Loucy (cell line): ENCODE results near the gene MALT1.

Experiments used
- EZH2phosphoT487 ChIP-seq: fragments of 200-600 bp; IDR thresholded peaks from 2 replicates; pipeline ENCODE4 v1.6.1; 2018; ENCODE audit warnings: antibody characterized with exemption, mild to moderate bottlenecking, moderate library complexity, borderline replicate concordance
- TF ChIP-seq, protein P1 (sequence below): fragments of 200-600 bp; sonication (generic); conservative IDR thresholded peaks from 2 replicates; pipeline ENCODE4 v1.5.1; 2014; ENCODE audit warnings: mild to moderate bottlenecking, antibody characterized with exemption, low read length

DNA sequence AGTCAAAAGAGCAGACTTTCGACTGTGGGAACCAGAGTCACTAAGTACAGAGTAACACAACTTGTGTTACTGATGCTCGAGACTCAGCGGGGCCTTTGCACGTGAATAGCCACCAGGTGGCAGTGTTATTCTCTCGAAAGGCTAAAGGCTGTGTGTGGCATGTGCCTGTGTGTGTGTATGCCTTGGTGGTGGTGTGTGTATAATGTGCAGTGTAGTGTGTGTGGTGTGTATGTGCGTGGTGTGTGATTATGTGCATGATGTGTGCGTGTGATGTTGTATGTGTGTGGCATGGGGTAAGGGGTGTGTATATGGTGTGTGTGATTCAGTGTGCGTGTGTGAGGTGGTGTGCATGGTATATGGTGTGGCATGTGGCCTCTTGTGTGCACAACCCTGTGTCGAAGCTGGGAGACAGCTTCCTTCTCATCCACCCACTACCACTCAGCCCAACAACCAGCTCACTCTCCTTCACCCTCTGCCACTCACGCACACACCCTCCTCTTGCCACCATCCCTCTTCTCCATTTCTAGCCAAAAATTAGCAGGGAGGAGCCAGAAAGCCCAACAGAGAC lies 110.4 kb downstream of the MALT1 start:
- TF ChIP-seq, protein P1, sequence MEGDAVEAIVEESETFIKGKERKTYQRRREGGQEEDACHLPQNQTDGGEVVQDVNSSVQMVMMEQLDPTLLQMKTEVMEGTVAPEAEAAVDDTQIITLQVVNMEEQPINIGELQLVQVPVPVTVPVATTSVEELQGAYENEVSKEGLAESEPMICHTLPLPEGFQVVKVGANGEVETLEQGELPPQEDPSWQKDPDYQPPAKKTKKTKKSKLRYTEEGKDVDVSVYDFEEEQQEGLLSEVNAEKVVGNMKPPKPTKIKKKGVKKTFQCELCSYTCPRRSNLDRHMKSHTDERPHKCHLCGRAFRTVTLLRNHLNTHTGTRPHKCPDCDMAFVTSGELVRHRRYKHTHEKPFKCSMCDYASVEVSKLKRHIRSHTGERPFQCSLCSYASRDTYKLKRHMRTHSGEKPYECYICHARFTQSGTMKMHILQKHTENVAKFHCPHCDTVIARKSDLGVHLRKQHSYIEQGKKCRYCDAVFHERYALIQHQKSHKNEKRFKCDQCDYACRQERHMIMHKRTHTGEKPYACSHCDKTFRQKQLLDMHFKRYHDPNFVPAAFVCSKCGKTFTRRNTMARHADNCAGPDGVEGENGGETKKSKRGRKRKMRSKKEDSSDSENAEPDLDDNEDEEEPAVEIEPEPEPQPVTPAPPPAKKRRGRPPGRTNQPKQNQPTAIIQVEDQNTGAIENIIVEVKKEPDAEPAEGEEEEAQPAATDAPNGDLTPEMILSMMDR: peak; percentile 89
- no peak for TF ChIP-seq EZH2phosphoT487
